Sigmoid colon (tissue), 4 donors: ENCODE measurements around the gene GIN1.

ENCODE experiments used
- CTCF ChIP-seq, 4 experiments: fragments of 450-650 bp in 3 of 4; fragments of 200-600 bp in 1 of 4; IDR thresholded peaks; one replicate each; pipeline ENCODE4 v1.5.1; 2016 to 2019; ENCODE audit warnings: antibody characterized with exemption in 4 of 4, mild to moderate bottlenecking in 3 of 4, moderate library complexity in 2 of 4
- EP300 ChIP-seq, 4 donors: sonication (generic); formaldehyde crosslinking; IDR thresholded peaks; one replicate each; pipeline ENCODE4 v1.6.1; 2017; ENCODE audit warnings: antibody characterized with exemption in 4 of 4
- POLR2A ChIP-seq, 2 donors: fragments of 450-650 bp; IDR thresholded peaks; one replicate each; pipeline ENCODE4 v1.6.1; 2016; ENCODE audit warnings: antibody characterized with exemption in 2 of 2, mild to moderate bottlenecking in 2 of 2, moderate library complexity in 2 of 2
- POLR2AphosphoS5 ChIP-seq, 4 donors: sonication (generic); formaldehyde crosslinking; IDR thresholded peaks; one replicate each; pipeline ENCODE4 v1.6.1; 2017; ENCODE audit warnings: antibody characterized with exemption in 4 of 4

- TF ChIP-seq CTCF (IDR thresholded peaks at IDR 0.05), result no peak
- TF ChIP-seq POLR2A (IDR thresholded peaks at IDR 0.05), result no peak
- TF ChIP-seq POLR2AphosphoS5 (IDR thresholded peaks at IDR 0.05), result no peak
- TF ChIP-seq EP300 (IDR thresholded peaks at IDR 0.05), result no peak
Observed at GRCh38 chr5:103090791-103091190, 29.1 kb downstream of the GIN1 start.
